Neural progenitor cell (in vitro differentiated cells): ENCODE data around the gene SDK1.

Experiments used
- CTCF ChIP-seq: fragments of 200-600 bp; sonication (generic); IDR thresholded peaks from 2 replicates; pipeline ENCODE4 v1.5.1; 2017; ENCODE audit warnings: antibody characterized with exemption, mild to moderate bottlenecking
- EZH2 ChIP-seq: fragments of 200-600 bp; sonication (generic); IDR thresholded peaks from 2 replicates; pipeline ENCODE4 v1.6.1; 2017; ENCODE audit warnings: antibody characterized with exemption, mild to moderate bottlenecking, moderate library complexity

- TF ChIP-seq CTCF = no peak
- no peak for TF ChIP-seq EZH2
Measured at GRCh38 chr7:3977391-3977790, 676.3 kb downstream of the SDK1 start.
